HL-60 (cell line): ENCODE data around the gene OR56A5.

Experiments
- GABPA ChIP-seq: IDR thresholded peaks from 2 replicates; pipeline ENCODE4 v1.6.1; 2012; ENCODE audit warnings: low read depth
- POLR2AphosphoS5 ChIP-seq: IDR thresholded peaks from 2 replicates; pipeline ENCODE4 v1.6.1; 2012; ENCODE audit warnings: low read depth
- TF ChIP-seq, protein P1 (sequence below): IDR thresholded peaks from one replicate; pipeline ENCODE4 v1.5.1; 2011; ENCODE audit warnings: low read length, control low read depth, inconsistent platforms; ENCODE audit not compliant: insufficient read depth
- TF ChIP-seq, protein P2 (sequence below): IDR thresholded peaks from 2 replicates; pipeline ENCODE4 v1.6.1; 2012; ENCODE audit warnings: low read depth; ENCODE audit not compliant: insufficient replicate concordance

DNA sequence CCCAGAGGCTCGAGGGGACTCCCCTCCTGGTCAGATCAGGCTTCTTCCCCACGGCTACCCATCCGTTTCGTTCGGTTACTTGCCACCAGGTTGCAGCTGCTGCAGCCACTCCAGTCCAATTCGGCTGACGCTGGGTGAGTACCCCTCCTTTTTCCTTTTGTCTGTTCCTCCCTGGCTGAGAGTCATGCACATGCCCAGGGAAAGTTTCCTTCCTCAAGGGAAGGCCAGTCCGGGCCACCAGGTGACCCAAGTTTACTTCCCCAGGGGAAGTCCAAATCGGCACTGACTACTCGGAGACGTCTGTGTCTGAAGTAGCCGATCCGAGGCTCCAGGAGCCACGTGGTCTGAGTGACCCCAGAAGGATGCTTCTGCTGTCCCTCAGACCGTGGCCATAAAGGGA lies 39.5 kb downstream of the OR56A5 start:
- TF ChIP-seq POLR2AphosphoS5 (no peak), GABPA (no peak)
- TF ChIP-seq, protein P1, sequence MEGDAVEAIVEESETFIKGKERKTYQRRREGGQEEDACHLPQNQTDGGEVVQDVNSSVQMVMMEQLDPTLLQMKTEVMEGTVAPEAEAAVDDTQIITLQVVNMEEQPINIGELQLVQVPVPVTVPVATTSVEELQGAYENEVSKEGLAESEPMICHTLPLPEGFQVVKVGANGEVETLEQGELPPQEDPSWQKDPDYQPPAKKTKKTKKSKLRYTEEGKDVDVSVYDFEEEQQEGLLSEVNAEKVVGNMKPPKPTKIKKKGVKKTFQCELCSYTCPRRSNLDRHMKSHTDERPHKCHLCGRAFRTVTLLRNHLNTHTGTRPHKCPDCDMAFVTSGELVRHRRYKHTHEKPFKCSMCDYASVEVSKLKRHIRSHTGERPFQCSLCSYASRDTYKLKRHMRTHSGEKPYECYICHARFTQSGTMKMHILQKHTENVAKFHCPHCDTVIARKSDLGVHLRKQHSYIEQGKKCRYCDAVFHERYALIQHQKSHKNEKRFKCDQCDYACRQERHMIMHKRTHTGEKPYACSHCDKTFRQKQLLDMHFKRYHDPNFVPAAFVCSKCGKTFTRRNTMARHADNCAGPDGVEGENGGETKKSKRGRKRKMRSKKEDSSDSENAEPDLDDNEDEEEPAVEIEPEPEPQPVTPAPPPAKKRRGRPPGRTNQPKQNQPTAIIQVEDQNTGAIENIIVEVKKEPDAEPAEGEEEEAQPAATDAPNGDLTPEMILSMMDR: no peak
- TF ChIP-seq, protein P2, sequence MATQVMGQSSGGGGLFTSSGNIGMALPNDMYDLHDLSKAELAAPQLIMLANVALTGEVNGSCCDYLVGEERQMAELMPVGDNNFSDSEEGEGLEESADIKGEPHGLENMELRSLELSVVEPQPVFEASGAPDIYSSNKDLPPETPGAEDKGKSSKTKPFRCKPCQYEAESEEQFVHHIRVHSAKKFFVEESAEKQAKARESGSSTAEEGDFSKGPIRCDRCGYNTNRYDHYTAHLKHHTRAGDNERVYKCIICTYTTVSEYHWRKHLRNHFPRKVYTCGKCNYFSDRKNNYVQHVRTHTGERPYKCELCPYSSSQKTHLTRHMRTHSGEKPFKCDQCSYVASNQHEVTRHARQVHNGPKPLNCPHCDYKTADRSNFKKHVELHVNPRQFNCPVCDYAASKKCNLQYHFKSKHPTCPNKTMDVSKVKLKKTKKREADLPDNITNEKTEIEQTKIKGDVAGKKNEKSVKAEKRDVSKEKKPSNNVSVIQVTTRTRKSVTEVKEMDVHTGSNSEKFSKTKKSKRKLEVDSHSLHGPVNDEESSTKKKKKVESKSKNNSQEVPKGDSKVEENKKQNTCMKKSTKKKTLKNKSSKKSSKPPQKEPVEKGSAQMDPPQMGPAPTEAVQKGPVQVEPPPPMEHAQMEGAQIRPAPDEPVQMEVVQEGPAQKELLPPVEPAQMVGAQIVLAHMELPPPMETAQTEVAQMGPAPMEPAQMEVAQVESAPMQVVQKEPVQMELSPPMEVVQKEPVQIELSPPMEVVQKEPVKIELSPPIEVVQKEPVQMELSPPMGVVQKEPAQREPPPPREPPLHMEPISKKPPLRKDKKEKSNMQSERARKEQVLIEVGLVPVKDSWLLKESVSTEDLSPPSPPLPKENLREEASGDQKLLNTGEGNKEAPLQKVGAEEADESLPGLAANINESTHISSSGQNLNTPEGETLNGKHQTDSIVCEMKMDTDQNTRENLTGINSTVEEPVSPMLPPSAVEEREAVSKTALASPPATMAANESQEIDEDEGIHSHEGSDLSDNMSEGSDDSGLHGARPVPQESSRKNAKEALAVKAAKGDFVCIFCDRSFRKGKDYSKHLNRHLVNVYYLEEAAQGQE: no peak
